ENCODE data around the gene ODF2L. TPM values are rescaled to one million over a fixed set of nuclear protein-coding genes. Genes with fewer than 3 reads are reported as not detected.
"Not testable (repeated sequence)": the region's sequence is repeated elsewhere in the genome, so short reads cannot be mapped to it uniquely, and the experiment has no call there.

ODF2L gene
- total and polyA plus RNA-seq, 12 donors, result 6.2 to 55.2 (median 8.4) TPM

- H3K9me3 ChIP-seq, result no peaks in the 10 kb centered on the region
- H3K27me3 ChIP-seq, result no peaks in the 10 kb centered on the region
- H3K27ac ChIP-seq, result no peak overlapping the region
- no peaks in the 10 kb centered on the region for H3K4me1 ChIP-seq
- ATAC-seq (no peak), DNase-seq (no peak)
- intact Hi-C loops (cut with DNase I), result no loop called here
- no peak overlapping the region for H3K4me3 ChIP-seq
- no peak for TF ChIP-seq CTCF (IDR thresholded peaks at IDR 0.05)
- WGBS, 2 donors, result 84 to 90% methylated on average over 5 of the region's 5 CpGs
- H3K36me3 ChIP-seq, result peaks cover 0 to 80% (median 11%) of the 10 kb centered on the region in 9 donors
Measured at GRCh38 chr1:86357796-86358195, 38.3 kb downstream of the ODF2L start.

- 87 to 90% methylated on average over 10 of the region's 10 CpGs for WGBS, 2 donors
- TF ChIP-seq CTCF (IDR thresholded peaks at IDR 0.05), result peak in 6 of 9 donors; percentile 15 to 31 (median 22)
- DNase-seq, result no peak
Measured at GRCh38 chr1:86356247-86356646, 39.9 kb downstream of the ODF2L start.

GRCh38 chr1:86352086-86352485 lies 44.0 kb downstream of the ODF2L start:
- H3K9me3 ChIP-seq, result peaks cover 0 to 9% (median 0%) of the 10 kb centered on the region in 11 donors
- no peak for TF ChIP-seq CTCF (IDR thresholded peaks at IDR 0.05)
- no peaks in the 10 kb centered on the region for H3K4me1 ChIP-seq
- H3K27ac ChIP-seq, result no peak overlapping the region
- 78% methylated on average over 1 of the region's 1 CpG for WGBS, 2 donors
- no peaks in the 10 kb centered on the region for H3K27me3 ChIP-seq
- no peak for ATAC-seq
- intact Hi-C loops (cut with DNase I), result no loop called here
- no peak for DNase-seq
- H3K4me3 ChIP-seq, result no peak overlapping the region
- H3K36me3 ChIP-seq, result peaks cover 0 to 63% (median 14%) of the 10 kb centered on the region in 9 donors

More at GRCh38 chr1:86356247-86356646, 39.9 kb downstream of the ODF2L start:
- no peaks in the 10 kb centered on the region for H3K9me3 ChIP-seq
- intact Hi-C loops (cut with DNase I), result no loop called here
- no peak overlapping the region for H3K27ac ChIP-seq
- no peak for ATAC-seq
- no peaks in the 10 kb centered on the region for H3K27me3 ChIP-seq
- no peak overlapping the region for H3K4me3 ChIP-seq
- no peaks in the 10 kb centered on the region for H3K4me1 ChIP-seq
- H3K36me3 ChIP-seq, result peaks cover 0 to 93% (median 14%) of the 10 kb centered on the region in 9 donors

- peaks cover 0 to 50% (median 12%) of the 10 kb centered on the region in 9 donors for H3K36me3 ChIP-seq
- H3K4me1 ChIP-seq; intact Hi-C loops (cut with DNase I); H3K4me3 ChIP-seq; ATAC-seq; H3K27me3 ChIP-seq; H3K27ac ChIP-seq; DNase-seq: not testable (repeated sequence)
- peaks cover 0 to 11% (median 0%) of the 10 kb centered on the region in 11 donors for H3K9me3 ChIP-seq
- 96 to 98% methylated on average over 3 of the region's 3 CpGs for WGBS, 2 donors
Measured at GRCh38 chr1:86350230-86350629, 45.9 kb downstream of the ODF2L start.

- H3K4me1 ChIP-seq, result no peaks in the 10 kb centered on the region
- DNase-seq, result no peak
- no peak for ATAC-seq
- H3K4me3 ChIP-seq, result no peak overlapping the region
- no peak overlapping the region for H3K27ac ChIP-seq
- intact Hi-C loops (cut with DNase I), result no loop called here
- no peaks in the 10 kb centered on the region for H3K27me3 ChIP-seq
- no peak for TF ChIP-seq CTCF (IDR thresholded peaks at IDR 0.05)
- 96 to 100% methylated on average over 1 of the region's 1 CpG for WGBS, 2 donors
- peaks cover 0 to 11% (median 0%) of the 10 kb centered on the region in 9 donors for H3K36me3 ChIP-seq
- H3K9me3 ChIP-seq, result peaks cover 0 to 21% (median 3%) of the 10 kb centered on the region in 11 donors
Measured at GRCh38 chr1:86346388-86346787, 49.7 kb downstream of the ODF2L start.

Measured in heart right ventricle (tissue), 16 donors.